H9 (cell line): ENCODE results near the gene SULF2. TPM values are rescaled to one million over a fixed set of nuclear protein-coding genes. Genes with fewer than 3 reads are reported as not detected.

Experiments used
- DNase-seq: peaks from one replicate; pipeline ENCODE4 v3.0.0-alpha.2; 2017
- H2AFZ ChIP-seq: one replicate; pipeline ENCODE4 v1.6.1; 2013; ENCODE audit warnings: mild to moderate bottlenecking, low read length, control low read depth, moderate library complexity
- H2AK5ac ChIP-seq: 2 replicates; pipeline ENCODE4 v1.6.1; 2013; ENCODE audit warnings: low read length, control low read depth, mixed read lengths; ENCODE audit not compliant: insufficient read length
- H2BK120ac ChIP-seq: one replicate; pipeline ENCODE4 v1.6.1; 2013; ENCODE audit warnings: low read depth, mild to moderate bottlenecking, low read length, control low read depth, inconsistent platforms; ENCODE audit not compliant: poor library complexity, severe bottlenecking
- H2BK12ac ChIP-seq: 2 replicates; pipeline ENCODE4 v1.6.1; 2013; ENCODE audit warnings: low read length, control low read depth, mixed read lengths, low read depth; ENCODE audit not compliant: insufficient read length
- H2BK15ac ChIP-seq: 2 replicates; pipeline ENCODE4 v1.6.1; 2013; ENCODE audit warnings: low read depth, low read length, control low read depth
- H2BK20ac ChIP-seq: one replicate; pipeline ENCODE4 v1.6.1; 2013; ENCODE audit warnings: low read depth, mild to moderate bottlenecking, low read length, control low read depth, inconsistent platforms; ENCODE audit not compliant: poor library complexity, severe bottlenecking
- H2BK5ac ChIP-seq: 2 replicates; pipeline ENCODE4 v1.6.1; 2013; ENCODE audit warnings: low read length, control low read depth, mixed read lengths; ENCODE audit not compliant: insufficient read length
- H3K14ac ChIP-seq: 2 replicates; pipeline ENCODE4 v1.6.1; 2013; ENCODE audit warnings: low read length, control low read depth; ENCODE audit not compliant: insufficient read depth
- H3K18ac ChIP-seq: 2 replicates; pipeline ENCODE4 v1.6.1; 2013; ENCODE audit warnings: low read depth, mild to moderate bottlenecking, mixed read lengths, low read length, control low read depth; ENCODE audit not compliant: insufficient read length
- H3K23ac ChIP-seq: 2 replicates; pipeline ENCODE4 v1.6.1; 2013; ENCODE audit warnings: low read length, control low read depth, mixed read lengths, low read depth; ENCODE audit not compliant: insufficient read length
- H3K23me2 ChIP-seq: 2 replicates; pipeline ENCODE4 v1.6.1; 2013; ENCODE audit warnings: low read depth, mild to moderate bottlenecking, mixed read lengths, low read length, control low read depth; ENCODE audit not compliant: insufficient read length, poor library complexity, severe bottlenecking
- H3K27ac ChIP-seq: 2 replicates; pipeline ENCODE4 v1.5.1; 2013; ENCODE audit warnings: low read length, control low read depth, mixed read lengths, low read depth; ENCODE audit not compliant: insufficient read length
- H3K27me3 ChIP-seq: 2 replicates; pipeline ENCODE4 v1.6.1; 2013; ENCODE audit warnings: low read length, control low read depth, inconsistent platforms; ENCODE audit not compliant: insufficient read depth
- H3K4ac ChIP-seq: 2 replicates; pipeline ENCODE4 v1.6.1; 2013; ENCODE audit warnings: low read depth, mild to moderate bottlenecking, control low read depth, inconsistent platforms, low read length, moderate library complexity
- H3K4me1 ChIP-seq: 2 replicates; pipeline ENCODE4 v1.6.1; 2013; ENCODE audit warnings: low read length, control low read depth, inconsistent platforms; ENCODE audit not compliant: insufficient read depth
- H3K4me2 ChIP-seq: 2 replicates; pipeline ENCODE4 v1.6.1; 2013; ENCODE audit warnings: low read length, control low read depth, mixed read lengths; ENCODE audit not compliant: insufficient read length, insufficient read depth
- H3K56ac ChIP-seq: 2 replicates; pipeline ENCODE4 v1.6.1; 2013; ENCODE audit warnings: low read depth, mild to moderate bottlenecking, mixed read lengths, low read length, control low read depth; ENCODE audit not compliant: insufficient read length
- H3K79me1 ChIP-seq: 2 replicates; pipeline ENCODE4 v1.6.1; 2013; ENCODE audit warnings: low read depth, mild to moderate bottlenecking, moderate library complexity, low read length, control low read depth, inconsistent platforms; ENCODE audit not compliant: insufficient read depth, poor library complexity, severe bottlenecking
- H3K79me2 ChIP-seq: 2 replicates; pipeline ENCODE4 v1.6.1; 2013; ENCODE audit warnings: low read length, control low read depth, inconsistent platforms; ENCODE audit not compliant: insufficient read depth
- H3K9ac ChIP-seq: 2 replicates; pipeline ENCODE4 v1.6.1; 2013; ENCODE audit warnings: low read length, control low read depth, mixed read lengths; ENCODE audit not compliant: insufficient read length; ENCODE audit errors: extremely low read depth
- H3K9me3 ChIP-seq: one replicate; pipeline ENCODE4 v1.6.1; 2013; ENCODE audit warnings: low read depth, low read length, inconsistent platforms; ENCODE audit not compliant: control insufficient read depth
- H3T11ph ChIP-seq: one replicate; pipeline ENCODE4 v1.6.1; 2013; ENCODE audit warnings: mild to moderate bottlenecking, low read length, control low read depth, inconsistent platforms
- H4K20me1 ChIP-seq: one replicate; pipeline ENCODE4 v1.6.1; 2013; ENCODE audit not compliant: control insufficient read depth, insufficient read length, insufficient read depth
- H4K5ac ChIP-seq: 2 replicates; pipeline ENCODE4 v1.6.1; 2013; ENCODE audit warnings: low read depth, mild to moderate bottlenecking, mixed read lengths, low read length, control low read depth; ENCODE audit not compliant: insufficient read length
- H4K8ac ChIP-seq: replicated peaks from 2 replicates; pipeline ENCODE4 v1.6.1; 2013; ENCODE audit warnings: low read length, control low read depth, mixed read lengths, low read depth; ENCODE audit not compliant: insufficient read length
- H4K91ac ChIP-seq: 2 replicates; pipeline ENCODE4 v1.6.1; 2013; ENCODE audit warnings: low read depth, mild to moderate bottlenecking, moderate library complexity, mixed read lengths, low read length, control low read depth; ENCODE audit not compliant: insufficient read length
- H3K27ac Mint-ChIP-seq, 3 experiments: 2 replicates in 2 of 3; 3 replicates in 1 of 3; pipeline ENCODE4 v1.8.0; 2020 to 2021; ENCODE audit warnings: mixed read lengths in 3 of 3, mild to moderate bottlenecking in 1 of 3, moderate library complexity in 1 of 3
- H3K27me3 Mint-ChIP-seq: 2 replicates; pipeline ENCODE4 v1.8.0; 2021; ENCODE audit warnings: low read depth, mild to moderate bottlenecking, moderate library complexity, mixed read lengths
- H3K36me3 Mint-ChIP-seq, 3 experiments: 2 replicates in 2 of 3; 3 replicates in 1 of 3; pipeline ENCODE4 v1.8.0; 2020 to 2021; ENCODE audit warnings: low read depth in 3 of 3, mixed read lengths in 3 of 3; ENCODE audit not compliant: insufficient read depth in 1 of 3
- H3K4me1 Mint-ChIP-seq, 2 experiments: 2 replicates each; pipeline ENCODE4 v1.8.0; 2020; ENCODE audit warnings: mixed read lengths in 2 of 2
- H3K4me3 Mint-ChIP-seq, 2 experiments: 2 replicates in 1 of 2; 3 replicates in 1 of 2; pipeline ENCODE4 v1.8.0; 2020 to 2021; ENCODE audit warnings: mild to moderate bottlenecking in 2 of 2, mixed read lengths in 2 of 2, moderate library complexity in 1 of 2
- H3K9me3 Mint-ChIP-seq, 2 experiments: 2 replicates in 1 of 2; 3 replicates in 1 of 2; pipeline ENCODE4 v1.8.0; 2020; ENCODE audit warnings: mild to moderate bottlenecking in 2 of 2, mixed read lengths in 2 of 2, moderate library complexity in 1 of 2
- CTCF ChIP-seq: fragments of 200-600 bp; sonication (generic); conservative IDR thresholded peaks from 3 replicates; pipeline ENCODE4 v1.8.0; 2021; ENCODE audit warnings: antibody characterized with exemption, mild to moderate bottlenecking
- WGBS: extraction: QIAGEN DNeasy Blood & Tissue Kit; methylation state at CpG from one replicate; pipeline ENCODE4 v1.1.7; 2013; ENCODE audit warnings: missing lambda C conversion rate, low lambda C conversion rate, mixed read lengths; ENCODE audit not compliant: insufficient read length; ENCODE audit errors: extremely low coverage; 5-methylcytosine and 5-hydroxymethylcytosine counted together
- total RNA-seq: library from RNA; stranded (reverse); gene quantifications from 2 replicates; pipeline ENCODE4 v1.2.1, GENCODE V29; 2021

Gene SULF2
- total RNA-seq, 1 experiment from 2014 or later = 31.2 TPM

- Histone ChIP-seq H3K4ac (no peak overlapping the region), H2AFZ (no peak overlapping the region), H3K4me2 (no peak overlapping the region), H2BK20ac (no peak overlapping the region), H3K9ac (no peak overlapping the region), H2BK120ac (no peak overlapping the region), H3K56ac (no peak overlapping the region), H2AK5ac (no peak overlapping the region), H3K23me2 (no peaks in the 10 kb centered on the region), H2BK12ac (no peak overlapping the region), H3K18ac (no peak overlapping the region), H2BK15ac (no peak overlapping the region), H4K20me1 (no peaks in the 10 kb centered on the region), H3K27me3 (no peaks in the 10 kb centered on the region), H3T11ph (no peak overlapping the region), H4K8ac (no peak overlapping the region), H4K5ac (no peak overlapping the region), H3K79me1 (no peaks in the 10 kb centered on the region), H2BK5ac (no peak overlapping the region), H3K23ac (no peak overlapping the region), H3K4me1 (no peaks in the 10 kb centered on the region), H3K9me3 (no peaks in the 10 kb centered on the region), H3K14ac (no peak overlapping the region), H3K79me2 (no peaks in the 10 kb centered on the region), H3K27ac (no peak overlapping the region), H4K91ac (no peak overlapping the region)
- no peak for DNase-seq
- Mint-ChIP-seq H3K9me3 (peaks cover 0 to 4% of the 10 kb centered on the region in 2 experiments; a peak in 3 of 5 replicates), H3K36me3 (peaks cover 0 to 1% (median 0%) of the 10 kb centered on the region in 3 experiments; a peak in 2 of 7 replicates), H3K27me3 (peaks cover 19% of the 10 kb centered on the region), H3K4me1 (peaks cover 5 to 9% of the 10 kb centered on the region in 2 experiments), H3K27ac (no peak overlapping the region), H3K4me3 (no peak overlapping the region)
- TF ChIP-seq CTCF = no peak
- no CpG with 5 or more reads among the region's 5 CpGs for WGBS
Measured at GRCh38 chr20:47816487-47817451, 31.5 kb upstream of the SULF2 start.
